Measurements from ENCODE around the gene TENM4. TPM values are rescaled to one million over a fixed set of nuclear protein-coding genes. Genes with fewer than 3 reads are reported as not detected.

The TENM4 gene
- total RNA-seq, 1 donor from 2014 or later = 0.08 TPM

DNA sequence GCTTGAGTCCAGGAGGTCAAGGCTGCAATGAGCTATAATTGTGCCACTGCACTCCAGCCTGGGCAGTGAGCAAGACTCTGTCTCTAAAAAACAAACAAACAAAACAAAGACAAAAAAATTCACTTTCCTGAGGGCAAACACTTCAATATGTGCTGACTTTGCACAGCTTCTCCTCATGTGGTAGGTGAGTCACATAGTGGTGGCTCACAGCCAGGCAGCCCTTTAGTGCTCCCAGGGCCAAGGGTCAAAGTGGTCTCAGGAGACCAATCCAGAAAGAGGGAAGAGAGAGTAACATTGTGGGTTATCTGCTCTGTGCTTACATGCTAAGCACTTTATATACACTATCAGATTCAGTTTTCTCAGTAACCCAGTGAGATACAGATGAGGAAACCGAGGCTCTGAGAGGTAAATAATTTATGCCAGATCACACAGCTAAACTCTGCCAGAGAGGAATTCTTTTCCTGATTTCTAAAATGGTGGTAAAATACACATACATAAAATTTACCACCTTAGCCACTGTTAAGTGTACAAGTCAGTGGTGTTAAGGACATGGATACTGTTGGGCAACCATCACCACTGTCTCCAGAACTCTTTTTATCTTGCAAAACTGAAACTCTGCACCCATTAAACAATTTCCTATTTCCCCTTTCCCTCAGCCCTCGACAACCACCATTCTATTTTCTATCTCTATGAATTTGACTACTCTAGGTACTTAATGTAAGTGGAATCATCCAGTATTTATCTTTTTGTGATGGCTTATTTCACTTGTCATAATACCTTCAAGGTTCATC is 634.4 kb downstream of the TENM4 start:
- peak; percentile 22 for ATAC-seq
- DNase-seq (ENCODE audit: low spot score) = no peak

DNA sequence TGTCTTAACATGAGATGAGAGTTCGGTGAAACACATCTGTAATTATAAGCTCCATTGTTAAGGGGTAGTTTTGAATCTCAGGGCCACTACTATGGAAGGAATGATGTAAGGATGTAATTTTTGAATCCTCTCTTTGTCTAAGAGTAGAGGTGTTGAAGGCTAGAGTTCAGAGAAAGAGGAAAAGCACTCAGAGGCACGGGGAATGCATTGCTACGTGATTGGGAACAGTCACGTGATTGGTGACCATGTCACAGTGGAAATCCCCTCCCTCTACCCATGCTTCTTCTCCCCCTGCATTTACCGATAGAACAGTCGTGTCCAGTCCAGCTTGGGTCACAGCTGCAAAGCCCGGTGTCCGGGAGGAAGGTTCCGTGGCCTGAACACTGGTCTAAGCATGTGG is 635.8 kb downstream of the TENM4 start:
- ATAC-seq (no peak), DNase-seq (ENCODE audit: low spot score) (no peak)

DNA sequence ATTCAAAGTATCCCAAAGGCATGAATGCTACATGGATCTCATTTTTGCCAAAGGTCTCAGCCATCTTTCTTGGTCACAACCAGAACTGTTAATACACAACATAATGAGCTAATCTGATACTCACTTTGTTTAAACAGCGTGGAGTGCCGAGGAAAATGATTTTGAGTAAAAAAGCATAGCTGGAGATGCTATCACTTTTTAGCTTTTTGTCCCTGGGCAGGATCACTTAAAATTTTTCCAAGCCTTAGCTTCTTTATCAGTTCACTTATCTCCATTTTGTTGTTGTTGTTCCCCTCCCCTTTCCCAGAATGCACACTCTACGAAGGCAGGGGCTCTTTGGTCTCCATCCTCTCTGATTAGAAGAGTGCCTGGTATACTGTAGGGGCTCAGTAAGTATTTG is 636.8 kb downstream of the TENM4 start:
- ATAC-seq (no peak), DNase-seq (ENCODE audit: low spot score) (no peak)

DNA sequence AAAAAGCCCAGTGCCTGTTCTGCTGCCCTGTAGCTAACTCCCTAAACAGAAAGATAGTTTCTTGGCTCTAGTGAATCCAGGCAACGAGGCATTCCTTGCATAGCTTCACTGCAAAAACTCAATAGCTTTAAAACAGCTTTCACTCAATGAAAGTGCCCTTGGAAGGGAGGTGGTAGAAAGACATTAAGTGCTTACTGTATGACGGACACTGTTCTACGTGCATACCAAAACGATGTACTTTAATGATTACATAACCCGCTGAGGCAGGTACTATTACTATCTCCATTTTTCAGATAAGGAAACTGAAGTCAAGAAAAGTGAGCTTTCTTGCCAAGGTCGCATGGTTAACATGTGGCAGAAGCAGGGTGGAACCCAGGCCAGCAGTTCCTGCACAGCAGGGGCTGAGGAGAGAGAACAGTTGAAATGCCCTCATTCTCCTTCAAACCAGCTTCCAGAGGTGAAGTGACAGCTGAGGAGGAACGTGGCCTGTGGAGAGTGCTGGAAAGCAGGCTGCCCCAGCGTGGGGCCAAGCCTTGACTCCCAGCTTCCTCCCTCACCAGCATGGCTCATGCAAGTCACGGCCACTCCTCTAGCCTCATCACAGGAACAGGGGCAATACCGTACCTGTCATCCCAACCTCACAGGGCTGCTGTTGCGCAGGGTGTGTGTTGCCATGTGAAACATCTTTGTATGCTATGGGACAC is 638.6 kb downstream of the TENM4 start:
- DNase-seq (ENCODE audit: low spot score) (no peak), ATAC-seq (no peak)

DNA sequence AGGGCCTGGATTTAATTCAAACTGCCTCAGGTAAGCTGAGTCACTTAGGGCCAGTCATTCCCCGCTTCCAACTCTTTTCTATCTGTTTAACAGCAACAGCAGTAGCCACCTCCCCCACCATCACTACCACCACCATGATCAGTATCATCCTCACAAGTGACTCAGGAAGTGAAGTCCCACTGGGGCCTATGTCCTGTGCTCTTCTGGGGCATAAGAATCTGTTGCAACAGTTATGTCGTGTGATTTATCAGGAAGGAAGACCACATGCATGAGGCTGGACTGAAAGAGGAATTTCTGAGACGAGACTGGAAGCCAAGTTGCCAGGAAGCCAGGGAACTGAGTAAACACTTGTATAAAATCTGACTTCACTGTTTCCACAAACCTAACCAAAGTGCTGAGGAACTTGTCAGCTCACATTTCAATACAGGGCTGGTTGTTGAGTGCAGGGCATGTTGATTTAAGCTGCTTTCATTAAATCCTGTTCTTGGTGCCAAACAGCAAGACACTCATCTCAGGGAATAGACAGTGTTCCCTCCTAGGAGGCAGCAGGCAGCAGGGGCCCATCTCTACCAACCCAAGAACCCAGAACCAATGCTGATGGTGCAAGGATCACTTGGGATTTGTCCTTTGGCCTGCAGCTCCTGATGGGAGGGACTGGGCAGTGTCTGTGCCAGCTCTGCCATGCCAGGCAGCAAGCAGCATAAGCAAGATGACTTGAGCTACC is 639.5 kb downstream of the TENM4 start:
- ATAC-seq = peak; percentile 39

DNA sequence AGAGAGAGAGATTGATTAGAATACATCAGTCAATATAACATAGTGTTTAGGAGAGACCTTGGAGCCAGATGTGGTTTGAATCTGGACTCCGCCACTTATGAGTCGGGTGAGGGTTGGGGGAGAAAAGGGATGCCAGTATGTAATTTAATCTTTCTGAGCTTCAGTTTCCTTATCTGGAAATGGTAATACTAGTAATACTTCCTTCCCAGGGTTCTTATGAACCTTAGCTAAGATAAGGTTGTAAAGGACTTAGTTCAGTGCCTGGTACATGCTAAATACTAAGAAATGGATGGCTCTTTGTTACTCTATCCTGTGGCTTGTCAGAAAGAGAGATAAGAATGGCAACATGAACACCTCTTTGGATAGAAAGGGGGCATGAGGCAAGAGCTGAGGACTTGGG is 640.1 kb downstream of the TENM4 start:
- no peak for ATAC-seq
- no peak for DNase-seq (ENCODE audit: low spot score)

More for the DNA sequence above, 639.5 kb downstream of the TENM4 start:
- DNase-seq (ENCODE audit: low spot score) = no peak

DNA sequence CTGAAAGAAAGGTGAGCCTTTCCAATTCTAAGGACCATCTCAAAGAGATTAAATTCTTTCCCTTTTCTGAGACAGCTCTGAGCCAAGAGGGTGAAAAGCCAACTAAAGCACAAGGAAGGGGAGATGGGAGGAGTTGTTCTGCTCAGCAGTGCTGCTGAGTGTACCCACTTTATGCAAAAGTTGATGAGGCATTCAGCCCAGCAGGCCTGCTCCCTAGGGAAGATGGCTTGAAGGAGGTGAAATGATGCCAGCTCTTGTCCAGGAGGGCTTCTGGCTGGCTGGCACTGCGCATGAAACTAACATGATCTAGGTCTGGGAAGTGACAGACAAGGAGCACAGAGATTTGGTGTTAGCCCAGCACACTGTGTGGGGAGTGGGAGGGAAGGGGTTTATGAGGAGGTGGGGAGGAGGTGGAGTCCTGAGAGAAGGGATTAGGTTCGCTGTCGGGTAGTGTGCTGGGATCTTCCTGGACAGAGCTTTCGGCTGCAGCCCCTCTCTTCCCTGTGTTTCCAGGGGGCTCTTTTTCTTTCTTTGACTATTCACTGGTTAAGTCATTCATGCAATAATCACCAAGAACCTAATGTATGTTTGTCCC is 640.6 kb downstream of the TENM4 start:
- DNase-seq (ENCODE audit: low spot score) (no peak), ATAC-seq (no peak)

DNA sequence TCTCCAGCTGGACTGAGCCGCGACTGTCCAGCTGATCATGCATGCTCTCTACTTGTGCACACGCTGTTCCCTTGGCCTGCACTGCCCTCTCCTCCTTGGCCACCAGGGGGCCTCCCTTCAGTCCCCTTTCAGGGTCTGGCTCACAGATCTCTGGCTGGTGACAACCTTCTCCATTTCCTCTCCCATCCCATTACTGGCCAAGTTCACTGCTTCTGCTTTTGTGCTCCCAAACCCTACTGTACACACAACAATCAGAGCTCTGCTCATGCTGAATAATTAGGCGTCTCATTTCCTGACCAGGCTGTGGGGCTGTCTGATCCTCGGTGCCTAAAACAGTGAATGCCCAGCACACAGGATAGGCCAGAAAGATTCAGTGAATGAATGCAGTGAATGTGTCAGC is 642.2 kb downstream of the TENM4 start:
- peak; percentile 88 for ATAC-seq
- DNase-seq (ENCODE audit: low spot score) = peak; percentile 63

DNA sequence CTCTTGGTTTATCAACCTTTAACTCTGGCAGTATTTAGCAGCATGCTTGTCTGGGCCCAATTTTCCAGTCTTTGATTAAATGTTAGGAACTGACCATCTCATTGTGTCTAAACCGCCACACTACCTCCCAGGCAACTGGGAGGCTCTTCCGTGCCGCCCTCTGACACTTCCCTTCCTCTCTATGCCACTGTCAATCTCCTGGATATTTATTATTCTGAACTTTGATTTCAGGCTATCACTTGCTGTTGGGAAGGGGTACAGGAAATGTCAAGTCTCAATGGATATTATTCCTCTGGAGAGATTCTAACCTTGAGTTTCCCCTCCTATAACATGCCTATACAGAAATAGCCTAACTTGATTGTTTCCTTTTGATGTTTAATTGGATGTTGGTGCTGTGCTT is 643.3 kb downstream of the TENM4 start:
- no peak for DNase-seq (ENCODE audit: low spot score)
- no peak for ATAC-seq

DNA sequence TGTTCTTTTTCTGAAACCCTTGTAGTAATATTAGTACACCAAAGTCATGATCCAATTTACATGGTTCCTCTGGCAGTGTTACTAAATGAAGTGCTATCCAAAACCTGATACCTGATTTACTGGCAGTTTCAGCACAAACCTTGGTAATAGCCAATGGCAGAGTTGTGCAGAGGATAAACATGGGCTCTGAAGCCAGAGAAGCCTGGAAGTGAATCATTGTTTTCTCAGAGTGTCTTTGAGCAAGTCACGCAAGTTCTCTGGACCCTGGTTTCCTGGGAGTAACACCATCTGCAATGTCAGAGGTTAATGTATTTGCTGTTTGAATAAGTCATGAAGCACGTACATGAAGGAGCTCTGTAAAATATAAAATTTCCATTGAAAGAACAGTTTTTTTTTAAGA is 643.9 kb downstream of the TENM4 start:
- ATAC-seq = no peak
- DNase-seq (ENCODE audit: low spot score) = no peak

DNA sequence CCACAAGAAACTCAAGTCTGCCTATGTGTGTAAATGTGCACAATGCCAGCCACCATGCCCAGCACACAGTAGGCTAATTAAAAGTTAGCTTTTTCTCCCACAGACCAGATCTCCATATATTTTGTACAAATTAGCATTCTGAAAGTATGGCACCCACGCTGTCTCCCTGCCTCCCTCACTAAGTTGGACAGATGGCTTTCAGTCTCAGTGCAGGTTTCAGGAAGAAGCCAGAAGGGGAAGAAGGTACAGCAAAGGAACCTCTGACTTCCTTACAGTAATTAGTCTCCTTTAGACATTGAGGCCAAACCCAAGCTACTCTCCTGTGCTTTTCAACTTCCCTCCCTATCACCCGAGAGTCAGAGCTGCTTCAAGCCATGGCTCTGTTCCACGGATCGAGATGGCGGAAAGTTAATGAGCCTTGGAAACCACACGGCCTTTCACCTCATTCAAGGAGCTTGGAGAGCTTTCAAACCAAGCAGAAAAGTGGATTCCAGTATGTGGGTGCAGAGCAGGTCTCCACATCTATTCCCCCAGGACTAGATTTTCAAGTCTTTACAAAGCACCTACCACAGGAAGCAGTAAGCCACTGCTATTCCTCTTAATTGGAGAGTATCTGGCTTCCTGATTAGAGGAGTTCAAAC is 645.1 kb downstream of the TENM4 start:
- no peak for ATAC-seq
- no peak for DNase-seq (ENCODE audit: low spot score)

DNA sequence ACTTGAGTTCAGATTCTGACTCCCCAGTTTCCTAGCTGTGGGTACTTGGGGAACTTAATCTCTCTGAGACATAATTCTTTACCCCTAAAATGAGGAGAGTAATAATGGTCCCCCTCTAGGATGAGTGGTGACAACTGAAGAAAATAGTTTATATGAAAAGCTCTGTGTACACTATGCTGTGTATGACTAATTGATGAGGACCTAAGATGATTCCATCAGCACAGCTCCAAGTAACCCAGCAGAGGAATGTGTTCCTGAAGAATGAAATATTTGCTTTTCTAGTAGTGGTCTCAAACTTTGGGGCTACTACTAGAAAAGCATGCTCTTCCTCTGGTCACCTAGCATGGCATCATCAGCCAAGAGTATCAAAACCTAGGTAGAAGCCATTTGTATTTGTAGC is 648.9 kb downstream of the TENM4 start:
- DNase-seq (ENCODE audit: low spot score) (no peak), ATAC-seq (no peak)

DNA sequence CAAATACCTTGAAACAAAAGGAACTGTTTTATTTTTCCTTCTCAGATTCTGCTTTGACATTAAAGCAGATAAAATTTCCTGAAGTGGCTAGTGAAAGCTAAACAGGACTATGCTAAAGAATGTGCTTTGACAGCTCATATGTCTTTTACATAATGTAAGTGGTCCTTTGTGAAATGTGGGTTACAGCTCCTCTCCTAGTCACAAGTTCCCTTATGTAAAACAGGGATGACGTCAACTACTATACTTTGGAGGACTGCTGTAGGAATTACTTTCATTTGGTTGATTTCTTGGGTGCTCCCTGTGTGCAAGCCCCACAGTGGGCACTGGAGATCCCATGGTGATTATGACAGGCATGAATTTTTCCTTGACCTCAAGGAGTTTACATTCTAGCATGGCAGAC is 649.6 kb downstream of the TENM4 start:
- DNase-seq (ENCODE audit: low spot score) (no peak), ATAC-seq (no peak)

DNA sequence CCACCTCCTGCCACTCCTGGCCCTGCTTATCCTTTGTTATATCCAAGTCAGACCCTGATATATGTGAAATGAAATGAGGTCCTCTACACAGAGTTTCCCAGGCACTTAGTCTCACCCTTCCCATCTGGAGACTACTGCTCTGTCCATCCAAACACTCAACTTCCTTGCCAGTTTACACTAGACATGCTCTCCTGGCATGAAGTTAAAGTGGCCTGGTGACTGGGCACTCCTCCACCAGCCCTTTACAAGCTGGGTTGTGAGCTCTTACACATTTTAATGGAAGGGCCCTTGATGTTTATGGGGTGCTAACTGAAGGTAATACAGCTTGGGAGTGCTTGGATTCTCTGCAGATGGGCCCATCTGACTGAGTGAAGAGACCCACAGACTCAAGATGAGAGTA is 650.0 kb downstream of the TENM4 start:
- no peak for DNase-seq (ENCODE audit: low spot score)
- no peak for ATAC-seq

DNA sequence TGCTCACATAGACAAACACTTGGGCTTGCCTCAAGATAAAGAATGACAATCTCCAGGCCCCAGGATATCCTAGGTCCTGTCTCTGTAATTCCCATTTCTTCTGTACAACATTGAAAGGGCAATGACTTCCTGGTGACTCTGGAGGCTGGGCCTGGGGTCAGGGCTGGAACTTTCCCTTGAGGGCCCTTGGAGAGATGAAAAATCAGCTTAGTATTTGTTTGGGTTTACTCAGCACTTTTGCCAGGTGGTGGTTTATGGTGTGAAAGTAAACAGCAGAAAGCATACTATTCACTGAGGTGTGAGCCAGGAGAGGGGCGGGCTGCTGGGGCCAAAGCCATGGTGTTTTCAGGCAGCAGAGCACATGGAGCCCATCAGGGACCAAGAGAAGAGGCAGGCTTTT is 651.5 kb downstream of the TENM4 start:
- no peak for DNase-seq (ENCODE audit: low spot score)
- no peak for ATAC-seq

DNA sequence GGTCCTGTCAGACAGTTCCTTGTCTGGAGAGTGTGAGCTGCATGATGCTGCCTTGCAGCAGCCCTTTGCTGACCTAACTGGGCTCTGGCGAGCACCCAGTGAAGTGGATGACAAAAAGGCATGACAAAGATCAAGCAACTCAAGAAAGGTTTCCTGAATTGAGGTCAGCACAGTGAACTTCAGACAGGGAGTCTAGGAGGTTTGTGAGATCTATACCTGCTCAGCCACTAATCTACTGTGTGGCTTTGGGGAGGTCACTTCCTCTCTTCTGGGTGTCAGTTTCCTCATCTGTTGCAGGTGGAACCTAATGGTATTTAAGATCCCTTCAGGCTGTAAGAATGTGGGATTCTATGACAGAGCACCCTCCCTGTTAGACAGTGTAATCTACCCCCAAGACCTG is 652.3 kb downstream of the TENM4 start:
- DNase-seq (ENCODE audit: low spot score) = no peak
- no peak for ATAC-seq

DNA sequence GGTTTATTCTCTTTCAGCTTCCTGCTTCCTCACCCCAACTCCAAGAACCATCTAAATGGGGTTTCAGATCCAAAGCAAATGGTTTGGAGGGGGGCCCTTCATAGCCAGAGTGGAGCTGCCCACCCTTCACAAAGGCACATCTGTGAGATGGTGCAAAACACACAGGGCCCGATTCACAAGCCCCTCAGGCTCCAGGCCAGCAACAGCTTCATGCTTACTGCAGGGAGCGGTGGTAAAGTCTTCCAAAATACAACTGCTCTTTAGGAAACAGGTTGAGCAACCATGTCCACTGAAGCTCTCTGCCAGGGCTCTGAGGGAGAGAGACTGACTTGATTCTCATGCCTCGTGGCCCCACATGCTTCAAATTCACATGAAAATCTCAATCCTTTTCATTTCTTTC is 653.1 kb downstream of the TENM4 start:
- DNase-seq (ENCODE audit: low spot score) = no peak
- no peak for ATAC-seq

DNA sequence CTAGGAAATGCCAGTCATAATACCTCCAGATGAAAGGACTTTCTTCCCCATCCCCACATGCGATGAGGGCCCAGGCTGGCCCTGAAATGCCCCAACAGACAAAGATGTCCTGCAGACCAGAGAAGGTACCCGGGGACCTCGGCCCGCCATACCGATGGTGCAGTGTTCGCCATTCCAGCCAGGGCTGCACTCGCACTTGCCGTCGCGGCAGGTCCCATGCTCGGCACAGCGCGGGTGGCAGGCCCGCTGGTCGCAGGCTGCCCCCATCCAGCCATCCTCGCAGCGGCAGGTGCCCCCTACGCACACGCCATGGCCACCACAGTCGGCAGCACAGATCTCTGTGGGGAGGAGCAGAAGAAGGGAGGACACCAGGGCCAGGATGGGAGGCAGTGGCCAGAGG is 654.1 kb downstream of the TENM4 start:
- ATAC-seq (no peak), DNase-seq (ENCODE audit: low spot score) (no peak)

DNA sequence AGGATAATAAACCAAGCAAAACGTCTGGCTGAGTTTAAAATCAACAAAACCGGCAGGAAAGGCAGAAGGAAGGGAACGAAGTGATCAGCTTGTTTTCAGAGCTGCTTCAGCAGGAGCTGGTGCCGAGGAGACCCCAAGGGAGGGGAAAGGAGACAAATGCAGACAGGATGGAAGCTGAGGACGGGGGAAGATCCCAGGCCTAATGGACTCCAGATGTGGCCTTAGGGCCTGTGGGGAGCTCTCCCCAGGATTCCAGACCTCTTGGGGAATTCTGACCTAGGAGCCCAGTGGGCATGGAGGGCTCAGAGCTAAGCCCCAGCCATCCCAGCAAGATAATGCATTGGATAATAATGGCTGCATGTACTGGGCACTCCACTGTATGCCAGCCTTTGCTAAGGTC is 654.7 kb downstream of the TENM4 start:
- DNase-seq (ENCODE audit: low spot score) = no peak

DNA sequence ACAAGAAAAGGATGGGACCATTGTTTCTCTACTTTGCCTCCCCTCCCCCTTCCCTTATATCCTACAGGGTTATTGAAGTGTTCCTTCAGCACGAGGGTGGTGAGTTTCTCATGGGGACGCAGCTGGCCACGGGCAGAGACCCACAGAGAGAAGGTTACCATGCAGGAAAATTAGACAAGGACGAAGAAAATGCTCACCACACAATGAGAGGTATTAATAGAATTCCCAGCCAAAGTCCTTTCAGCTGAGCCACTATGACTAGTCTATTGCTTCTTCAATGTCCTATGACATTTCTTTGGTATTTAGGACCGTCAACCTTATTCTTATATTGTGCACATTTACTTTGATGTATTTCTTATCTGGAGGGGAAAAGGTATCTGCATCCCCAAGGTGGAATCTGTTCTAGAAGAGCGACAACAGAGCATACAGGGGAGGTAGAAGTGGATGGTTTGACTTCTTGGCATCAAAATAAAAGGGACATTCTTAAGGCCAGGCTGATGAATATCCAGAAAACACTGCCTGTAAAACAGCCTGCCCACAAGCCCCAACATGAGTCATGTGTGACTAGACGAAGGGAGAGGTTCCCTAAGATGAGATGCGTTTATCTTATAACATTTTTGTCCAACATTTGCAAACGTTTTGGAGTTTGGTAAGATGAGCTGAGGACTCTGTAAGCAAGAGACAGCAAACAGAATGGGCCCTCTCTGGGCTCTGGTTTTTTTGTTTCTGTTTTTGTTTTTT is 656.3 kb downstream of the TENM4 start:
- ATAC-seq = no peak
- no peak for DNase-seq (ENCODE audit: low spot score)

More for the DNA sequence above, 654.7 kb downstream of the TENM4 start:
- no peak for ATAC-seq

All from left lobe of liver (tissue), 2 donors.